Body of pancreas (tissue), 4 donors: ENCODE measurements around the gene WBP1.

Source experiments
- POLR2A ChIP-seq, 3 donors: fragments of 450-650 bp; IDR thresholded peaks; one replicate each; pipeline ENCODE4 v1.6.1; 2016; ENCODE audit warnings: antibody characterized with exemption in 3 of 3, mild to moderate bottlenecking in 2 of 3
- TF ChIP-seq, protein P1 (sequence below), 7 experiments: fragments of 450-650 bp in 4 of 7; fragments of 200-600 bp in 3 of 7; sonication (generic) in 3 of 7; IDR thresholded peaks; one replicate each; pipeline ENCODE4 v1.5.1; 2016 to 2019; ENCODE audit warnings: antibody characterized with exemption in 7 of 7

DNA sequence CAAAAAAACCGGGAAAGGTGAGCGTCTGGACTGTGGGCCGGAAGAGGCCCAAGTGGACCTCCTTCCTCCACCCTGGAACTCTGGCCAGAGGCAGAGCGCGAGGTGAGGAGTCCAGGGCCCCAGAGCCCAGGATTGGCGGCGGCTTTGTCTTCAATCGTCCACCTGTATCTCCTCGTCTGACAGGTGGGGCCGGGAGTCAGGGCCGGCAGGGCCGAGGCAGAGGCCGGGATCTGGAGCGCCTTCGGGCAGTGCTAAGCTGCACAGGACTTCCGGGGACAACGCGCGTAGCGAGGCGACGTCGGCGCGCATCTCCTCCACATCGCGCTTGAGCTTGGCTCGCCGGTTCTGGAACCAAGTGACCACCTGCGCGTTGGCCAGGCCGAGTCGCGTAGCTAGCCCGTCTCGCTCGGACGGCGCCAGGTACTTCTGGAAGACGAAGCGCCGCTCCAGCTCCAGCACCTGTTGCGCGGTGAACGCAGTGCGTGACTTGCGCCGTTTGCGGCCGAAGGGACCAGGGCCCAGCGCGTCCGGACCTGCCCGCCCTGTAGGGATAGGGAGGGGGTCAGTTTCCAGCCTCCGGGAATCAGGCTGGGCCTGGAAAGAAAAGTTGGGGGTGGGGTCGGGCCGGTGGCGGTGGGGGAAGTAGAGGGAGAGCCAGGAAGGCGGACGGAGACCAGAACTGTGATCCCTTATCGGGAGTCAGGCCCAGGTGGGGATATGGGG, 39.7 kb downstream of the WBP1 start:
- TF ChIP-seq, protein P1, sequence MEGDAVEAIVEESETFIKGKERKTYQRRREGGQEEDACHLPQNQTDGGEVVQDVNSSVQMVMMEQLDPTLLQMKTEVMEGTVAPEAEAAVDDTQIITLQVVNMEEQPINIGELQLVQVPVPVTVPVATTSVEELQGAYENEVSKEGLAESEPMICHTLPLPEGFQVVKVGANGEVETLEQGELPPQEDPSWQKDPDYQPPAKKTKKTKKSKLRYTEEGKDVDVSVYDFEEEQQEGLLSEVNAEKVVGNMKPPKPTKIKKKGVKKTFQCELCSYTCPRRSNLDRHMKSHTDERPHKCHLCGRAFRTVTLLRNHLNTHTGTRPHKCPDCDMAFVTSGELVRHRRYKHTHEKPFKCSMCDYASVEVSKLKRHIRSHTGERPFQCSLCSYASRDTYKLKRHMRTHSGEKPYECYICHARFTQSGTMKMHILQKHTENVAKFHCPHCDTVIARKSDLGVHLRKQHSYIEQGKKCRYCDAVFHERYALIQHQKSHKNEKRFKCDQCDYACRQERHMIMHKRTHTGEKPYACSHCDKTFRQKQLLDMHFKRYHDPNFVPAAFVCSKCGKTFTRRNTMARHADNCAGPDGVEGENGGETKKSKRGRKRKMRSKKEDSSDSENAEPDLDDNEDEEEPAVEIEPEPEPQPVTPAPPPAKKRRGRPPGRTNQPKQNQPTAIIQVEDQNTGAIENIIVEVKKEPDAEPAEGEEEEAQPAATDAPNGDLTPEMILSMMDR (IDR thresholded peaks at IDR 0.05), result peak in 1 of 7 experiments; percentile 9
- TF ChIP-seq POLR2A (IDR thresholded peaks at IDR 0.05), result peak in 2 of 3 donors; percentile 16 to 21
